HepG2 (cell line): Measurements from ENCODE around the gene ID4. TPM values are rescaled to one million over a fixed set of nuclear protein-coding genes. Genes with fewer than 3 reads are reported as not detected.

Experiments
- ATF7-NPFF ChIP-seq: sonication (generic); formaldehyde crosslinking; IDR thresholded peaks from 2 replicates; pipeline ENCODE4 v1.8.1; 2023; ENCODE audit warnings: mild to moderate bottlenecking, low read depth, missing genetic modification reagents, moderate library complexity
- CBX5 ChIP-seq: sonication (generic); formaldehyde crosslinking; IDR thresholded peaks from 2 replicates; pipeline ENCODE4 v1.4.0; 2020; ENCODE audit warnings: missing genetic modification reagents, borderline replicate concordance
- CENPT ChIP-seq: sonication (generic); formaldehyde crosslinking; IDR thresholded peaks from 2 replicates; pipeline ENCODE4 v1.8.0; 2022; ENCODE audit warnings: low read depth, mild to moderate bottlenecking, moderate library complexity, missing genetic modification reagents
- JARID2 ChIP-seq: sonication (generic); formaldehyde crosslinking; IDR thresholded peaks from 2 replicates; pipeline ENCODE4 v1.8.1; 2023; ENCODE audit warnings: missing genetic modification reagents, inconsistent platforms; ENCODE audit not compliant: insufficient replicate concordance
- KLF6 ChIP-seq: IDR thresholded peaks from 2 replicates; pipeline ENCODE4 v1.8.0; 2016; ENCODE audit warnings: missing biosample characterization, missing genetic modification reagents
- MAFG ChIP-seq: sonication (generic); formaldehyde crosslinking; IDR thresholded peaks from 2 replicates; pipeline ENCODE4 v1.5.1; 2020; ENCODE audit warnings: mild to moderate bottlenecking, missing genetic modification reagents
- MEIS2 ChIP-seq: sonication (generic); formaldehyde crosslinking; IDR thresholded peaks from 2 replicates; pipeline ENCODE4 v1.9.0; 2021; ENCODE audit warnings: mild to moderate bottlenecking, missing genetic modification reagents
- NFYC ChIP-seq: IDR thresholded peaks from 2 replicates; pipeline ENCODE4 v1.6.1; 2016; ENCODE audit warnings: missing genetic modification reagents, missing compliant biosample characterization
- PAXIP1 ChIP-seq: sonication (generic); formaldehyde crosslinking; conservative IDR thresholded peaks from 2 replicates; pipeline ENCODE4 v1.4.0; 2020; ENCODE audit warnings: mild to moderate bottlenecking, missing genetic modification reagents, moderate library complexity
- POLR2A ChIP-seq, 2 experiments: IDR thresholded peaks; 2 replicates each; pipeline ENCODE4 v1.6.1; 2011; ENCODE audit warnings: low read depth in 2 of 2, low read length in 2 of 2, mild to moderate bottlenecking in 1 of 2, moderate library complexity in 1 of 2; ENCODE audit not compliant: insufficient read depth in 1 of 2
- RFXAP ChIP-seq: sonication (generic); formaldehyde crosslinking; IDR thresholded peaks from 2 replicates; pipeline ENCODE4 v1.4.0; 2020; ENCODE audit warnings: missing genetic modification reagents, borderline replicate concordance
- SKI ChIP-seq: fragments of 450-650 bp; IDR thresholded peaks from one replicate; pipeline ENCODE4 v1.6.1; 2018; ENCODE audit warnings: mild to moderate bottlenecking; ENCODE audit not compliant: partially characterized antibody
- SOX13 ChIP-seq, 3 experiments: fragments of 450-650 bp in 1 of 3; sonication (generic) in 1 of 3; formaldehyde crosslinking in 1 of 3; IDR thresholded peaks in 2 of 3; conservative IDR thresholded peaks in 1 of 3; 2 replicates each; pipeline versions ENCODE4 v1.5.0 to v1.6.1; 2016 to 2020; ENCODE audit warnings: antibody characterized with exemption in 1 of 3, mild to moderate bottlenecking in 1 of 3, missing compliant biosample characterization in 1 of 3, missing genetic modification reagents in 1 of 3, moderate library complexity in 1 of 3
- THAP11 ChIP-seq: IDR thresholded peaks from 2 replicates; pipeline ENCODE4 v1.6.1; 2016; ENCODE audit warnings: missing biosample characterization, missing genetic modification reagents
- ZBTB42 ChIP-seq: sonication (generic); formaldehyde crosslinking; IDR thresholded peaks from 2 replicates; pipeline ENCODE4 v1.5.0; 2020; ENCODE audit warnings: mild to moderate bottlenecking, missing genetic modification reagents
- ZFP36 ChIP-seq: fragments of 150-350 bp; IDR thresholded peaks from 2 replicates; pipeline ENCODE4 v1.6.1; 2018; ENCODE audit warnings: borderline replicate concordance, low read length, low read depth; ENCODE audit not compliant: partially characterized antibody
- ZNF609 ChIP-seq: sonication (generic); formaldehyde crosslinking; IDR thresholded peaks from 2 replicates; pipeline ENCODE4 v1.4.0; 2020; ENCODE audit warnings: mild to moderate bottlenecking, missing genetic modification reagents, borderline replicate concordance
- ZSCAN12 ChIP-seq: sonication (generic); formaldehyde crosslinking; IDR thresholded peaks from 2 replicates; pipeline ENCODE4 v1.9.0; 2021; ENCODE audit warnings: mild to moderate bottlenecking, missing genetic modification reagents
- polyA plus RNA-seq, 8 experiments: library from polyadenylated mRNA; depleted of rRNA in 3 of 8; stranded (reverse) in 7 of 8; unstranded in 1 of 8; fragments of >200 nt; fragmentation: Illumina TruSeq in 4 of 8; extraction: Trizol in 4 of 8; gene quantifications; 2 replicates each; pipeline versions ENCODE4 v1.2.1 to v1.2.3, GENCODE V29; 2011 to 2016; ENCODE audit warnings: low read depth in 4 of 8, missing spikeins in 1 of 8, mixed read lengths in 1 of 8; ENCODE audit not compliant: insufficient read depth in 1 of 8
- total RNA-seq, 5 experiments: library from RNA; depleted of rRNA; stranded (reverse); fragments of >200 nt; fragmentation: Illumina TruSeq; extraction: Trizol; gene quantifications; 2 replicates each; pipeline ENCODE4 v1.2.3, GENCODE V29; 2016; ENCODE audit warnings: low read depth in 1 of 5

ID4 gene
- total and polyA plus RNA-seq, 2 of the 13 experiments (the other 11 are each of a cell fraction or from before 2014, with no cell fraction given) = 0.20 to 0.44 TPM

GRCh38 chr6:19851241-19852089, 14.3 kb downstream of the ID4 start (continued):
- TF ChIP-seq ZNF609 (CRISPR knock-in tag) (no peak), ZSCAN12 (CRISPR knock-in tag) (no peak), ZBTB42 (CRISPR knock-in tag) (no peak), MEIS2 (CRISPR knock-in tag) (no peak), CENPT (no peak), NFYC (no peak), JARID2 (CRISPR knock-in tag) (no peak), MAFG (CRISPR knock-in tag) (no peak), ZFP36 (no peak), SKI (no peak), KLF6 (CRISPR knock-in tag) (0 out of 2 replicates have a peak, but pooled peaks have one; percentile 27), ATF7-NPFF (CRISPR knock-in tag) (no peak), THAP11 (no peak), RFXAP (CRISPR knock-in tag) (no peak), PAXIP1 (CRISPR knock-in tag) (no peak), CBX5 (no peak), POLR2A (IDR thresholded peaks at IDR 0.05; ENCODE audit: insufficient read depth in 1 of 2, low read depth in 2 of 2, low read length in 2 of 2) (no peak), SOX13 (IDR thresholded peaks at IDR 0.05) (no peak), SOX13 (CRISPR knock-in tag; conservative IDR thresholded peaks at IDR 0.05 in 1 of 2, IDR thresholded peaks at IDR 0.05 in 1 of 2) (peak in 1 of 2 experiments; percentile 29; a peak in 1 of 4 replicates)
